HG03442 (cell line): Measurements from ENCODE around the gene YAP1.

Experiments
- ATAC-seq: cut with Tn5 transposase; IDR thresholded peaks from one replicate; pipeline ENCODE4 v1.9.1; 2021; ENCODE audit warnings: mild to moderate bottlenecking, moderate library complexity; ENCODE audit not compliant: unreplicated experiment

YAP1 gene

GRCh38 chr11:102269927-102270326, 159.7 kb downstream of the YAP1 start:
- no peak for ATAC-seq

DNA sequence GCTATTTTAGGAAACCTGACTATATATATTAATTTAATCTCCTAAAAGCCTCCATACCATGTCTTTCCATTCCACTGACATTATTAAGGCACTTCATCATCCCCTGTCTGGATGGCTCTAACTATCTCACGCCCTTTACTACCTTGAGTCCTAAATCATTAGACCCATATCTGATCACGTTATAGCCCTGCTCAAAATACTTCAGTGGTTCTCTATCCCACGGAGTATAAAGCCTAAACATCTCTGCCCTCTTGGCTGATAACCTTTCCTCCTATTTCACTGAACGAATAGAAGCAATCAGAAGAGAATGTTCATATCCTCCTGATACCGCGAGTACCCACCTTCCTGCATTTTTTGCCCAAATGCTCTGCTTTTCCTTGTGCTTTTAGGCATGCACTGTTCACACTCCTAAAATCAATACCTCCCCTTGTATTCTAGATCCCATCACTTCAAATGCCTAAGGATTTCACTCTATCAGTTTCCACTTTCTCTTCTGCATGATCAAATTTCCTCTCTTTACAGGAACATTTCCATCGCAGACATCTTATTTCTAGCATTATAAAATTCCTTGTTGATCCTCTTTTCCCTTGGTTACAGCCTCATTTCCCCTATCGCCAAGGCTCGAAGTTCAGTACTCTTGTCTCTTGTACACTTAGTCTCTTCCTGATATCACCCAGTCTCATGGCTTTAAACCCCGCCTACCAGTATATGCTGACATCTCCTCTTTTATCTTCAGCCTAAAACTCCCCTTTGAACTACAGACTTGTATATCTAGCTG, 162.0 kb downstream of the YAP1 start:
- no peak for ATAC-seq

DNA sequence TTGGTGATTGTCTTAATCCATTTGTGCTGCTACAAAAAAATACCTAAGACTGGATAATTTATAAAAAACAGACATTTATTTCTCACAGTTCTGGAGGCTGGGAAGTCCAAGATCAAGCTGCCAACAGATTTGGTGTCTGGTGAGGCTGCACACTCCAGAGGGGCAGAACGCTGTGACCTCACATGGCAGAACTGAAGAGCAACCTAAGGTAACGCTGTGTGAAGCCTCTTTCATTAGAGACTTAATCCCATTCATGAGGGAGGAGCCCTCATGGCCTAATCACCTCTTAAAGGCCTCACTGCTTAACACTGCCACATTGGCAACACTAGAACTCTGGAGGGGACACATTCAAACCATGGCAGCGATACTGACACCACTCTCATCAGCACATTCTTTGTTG, 164.4 kb downstream of the YAP1 start:
- no peak for ATAC-seq

GRCh38 chr11:102276362-102276761, 166.1 kb downstream of the YAP1 start:
- no peak for ATAC-seq

- ATAC-seq = no peak
These were observed 166.5 kb downstream of the YAP1 start for GRCh38 chr11:102276783-102277182.

GRCh38 chr11:102279641-102280170, 169.5 kb downstream of the YAP1 start:
- ATAC-seq = peak; percentile 98

- ATAC-seq = no peak
These were observed 170.1 kb downstream of the YAP1 start for GRCh38 chr11:102280245-102280833.
